HG03175 (cell line): ENCODE results near the gene HBA1.
"Not testable (repeated sequence)": the region's sequence is repeated elsewhere in the genome, so short reads cannot be mapped to it uniquely, and the experiment has no call there.

Experiments
- ATAC-seq: cut with Tn5 transposase; IDR thresholded peaks from one replicate; pipeline ENCODE4 v1.9.1; 2021; ENCODE audit warnings: mild to moderate bottlenecking, moderate library complexity; ENCODE audit not compliant: unreplicated experiment

HBA1 gene

DNA sequence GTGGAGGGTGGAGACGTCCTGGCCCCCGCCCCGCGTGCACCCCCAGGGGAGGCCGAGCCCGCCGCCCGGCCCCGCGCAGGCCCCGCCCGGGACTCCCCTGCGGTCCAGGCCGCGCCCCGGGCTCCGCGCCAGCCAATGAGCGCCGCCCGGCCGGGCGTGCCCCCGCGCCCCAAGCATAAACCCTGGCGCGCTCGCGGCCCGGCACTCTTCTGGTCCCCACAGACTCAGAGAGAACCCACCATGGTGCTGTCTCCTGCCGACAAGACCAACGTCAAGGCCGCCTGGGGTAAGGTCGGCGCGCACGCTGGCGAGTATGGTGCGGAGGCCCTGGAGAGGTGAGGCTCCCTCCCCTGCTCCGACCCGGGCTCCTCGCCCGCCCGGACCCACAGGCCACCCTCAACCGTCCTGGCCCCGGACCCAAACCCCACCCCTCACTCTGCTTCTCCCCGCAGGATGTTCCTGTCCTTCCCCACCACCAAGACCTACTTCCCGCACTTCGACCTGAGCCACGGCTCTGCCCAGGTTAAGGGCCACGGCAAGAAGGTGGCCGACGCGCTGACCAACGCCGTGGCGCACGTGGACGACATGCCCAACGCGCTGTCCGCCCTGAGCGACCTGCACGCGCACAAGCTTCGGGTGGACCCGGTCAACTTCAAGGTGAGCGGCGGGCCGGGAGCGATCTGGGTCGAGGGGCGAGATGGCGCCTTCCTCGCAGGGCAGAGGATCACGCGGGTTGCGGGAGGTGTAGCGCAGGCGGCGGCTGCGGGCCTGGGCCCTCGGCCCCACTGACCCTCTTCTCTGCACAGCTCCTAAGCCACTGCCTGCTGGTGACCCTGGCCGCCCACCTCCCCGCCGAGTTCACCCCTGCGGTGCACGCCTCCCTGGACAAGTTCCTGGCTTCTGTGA, at the start of gene HBA1:
Gene HBA1 (plus strand): TSS at position 204 of the 906 bp plus-strand sequence. CDS start 37 bp downstream, at position 241.
- ATAC-seq, result not testable (repeated sequence)

- ATAC-seq, result no peak
These were observed 47.4 kb upstream of the HBA1 start for GRCh38 chr16:129075-129474.

DNA sequence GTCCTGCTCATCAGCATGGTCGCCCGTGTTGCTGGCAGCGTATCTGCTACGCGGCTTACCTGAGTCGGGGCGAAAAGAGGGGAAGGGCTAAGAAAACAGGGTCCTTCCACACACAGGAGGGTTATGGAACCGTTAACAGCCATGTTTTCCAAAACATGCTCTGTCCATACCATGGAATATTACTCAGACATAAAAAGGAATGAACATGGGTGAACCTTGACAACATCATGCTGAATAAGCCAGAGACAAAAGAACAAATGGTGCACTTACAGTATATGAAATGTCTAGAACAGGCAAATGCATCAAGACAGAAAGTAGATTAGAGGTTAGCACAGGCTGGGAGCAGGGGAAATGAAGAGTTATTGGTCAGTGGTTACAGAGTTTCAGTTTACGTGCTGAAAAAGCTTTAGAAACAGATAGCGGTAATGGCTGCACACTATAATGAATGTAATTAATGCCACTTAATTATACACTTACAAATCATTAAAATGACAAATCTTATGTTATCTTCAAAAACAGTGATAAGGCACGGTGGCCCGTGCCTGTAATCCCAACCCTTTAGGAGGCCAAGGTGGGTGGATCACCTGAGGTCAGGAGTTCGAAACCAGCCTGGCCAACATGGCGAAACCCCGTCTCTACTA, 45.8 kb upstream of the HBA1 start:
- no peak for ATAC-seq

GRCh38 chr16:132120-132519, 44.4 kb upstream of the HBA1 start:
- no peak for ATAC-seq

DNA sequence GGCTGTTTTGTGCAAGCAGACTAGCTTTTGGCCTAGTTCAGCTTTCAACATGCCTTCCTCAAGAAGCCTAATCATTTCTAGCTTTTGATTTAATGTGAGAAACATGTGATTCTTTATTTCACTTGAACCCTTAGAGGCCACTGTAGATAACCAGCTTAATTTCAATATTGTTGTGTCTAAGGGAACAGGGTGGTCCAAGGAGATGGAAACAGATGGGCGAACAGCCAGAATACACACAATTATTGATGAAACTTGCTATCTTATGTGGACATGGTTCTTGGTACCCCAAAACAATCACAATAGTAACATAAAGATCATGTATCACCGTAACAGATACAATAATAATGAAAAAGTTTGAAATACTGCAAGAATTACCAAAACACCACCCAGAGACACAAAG, 42.8 kb upstream of the HBA1 start:
- no peak for ATAC-seq

- no peak for ATAC-seq
These were observed 38.4 kb upstream of the HBA1 start for GRCh38 chr16:138049-138417.

DNA sequence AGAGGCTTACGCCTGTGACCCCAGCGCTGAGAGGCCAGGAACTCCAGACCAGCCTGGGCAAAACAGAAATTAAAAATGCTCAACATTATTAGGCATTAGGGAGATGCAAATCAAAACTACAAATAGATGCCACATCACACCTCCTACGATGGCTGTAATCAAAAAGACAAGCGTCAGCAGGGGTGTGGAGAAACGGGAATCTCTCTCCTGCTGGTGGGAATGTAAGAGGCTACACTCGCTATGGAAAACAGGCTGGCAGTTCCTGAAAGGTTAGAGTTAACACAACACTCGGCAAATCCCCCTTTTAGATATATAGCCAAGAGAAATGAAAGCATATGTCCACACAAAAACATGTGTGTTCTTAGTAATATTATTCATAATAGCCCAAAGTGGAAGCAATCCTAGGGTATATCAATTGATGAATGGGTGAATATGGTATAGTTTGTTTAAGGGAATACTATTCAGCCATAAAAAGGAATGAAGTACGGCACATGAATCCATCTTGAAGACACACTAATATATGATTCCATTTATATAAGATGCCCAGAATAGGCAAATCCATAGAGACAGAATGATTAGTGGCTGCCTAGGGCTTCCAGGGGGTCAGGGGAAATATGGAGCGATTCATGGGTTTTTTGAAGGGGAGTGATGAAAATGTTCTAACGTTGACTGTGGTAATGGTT, 36.2 kb upstream of the HBA1 start:
- no peak for ATAC-seq

- no peak for ATAC-seq
These were observed 34.0 kb upstream of the HBA1 start for GRCh38 chr16:142405-142967.

DNA sequence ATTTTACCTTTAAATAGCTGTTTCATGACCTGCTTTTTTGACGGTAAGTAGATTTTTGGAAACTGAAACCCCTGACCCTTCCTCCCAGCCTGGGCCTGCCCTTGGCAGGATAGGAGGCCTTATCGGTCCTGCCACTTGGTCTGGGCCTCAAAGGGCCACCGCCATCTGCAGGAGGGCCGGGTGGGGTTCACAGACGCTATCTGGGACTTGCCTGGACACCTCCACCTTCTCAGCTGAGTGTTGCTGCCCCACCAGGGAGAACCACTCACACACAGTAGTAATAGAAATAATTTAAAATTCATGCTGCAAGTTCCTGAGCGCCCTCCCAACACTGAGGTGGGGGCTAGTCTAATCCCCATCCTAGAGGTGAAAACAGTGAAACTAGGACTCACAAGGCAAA, 33.4 kb upstream of the HBA1 start:
- ATAC-seq, result no peak

DNA sequence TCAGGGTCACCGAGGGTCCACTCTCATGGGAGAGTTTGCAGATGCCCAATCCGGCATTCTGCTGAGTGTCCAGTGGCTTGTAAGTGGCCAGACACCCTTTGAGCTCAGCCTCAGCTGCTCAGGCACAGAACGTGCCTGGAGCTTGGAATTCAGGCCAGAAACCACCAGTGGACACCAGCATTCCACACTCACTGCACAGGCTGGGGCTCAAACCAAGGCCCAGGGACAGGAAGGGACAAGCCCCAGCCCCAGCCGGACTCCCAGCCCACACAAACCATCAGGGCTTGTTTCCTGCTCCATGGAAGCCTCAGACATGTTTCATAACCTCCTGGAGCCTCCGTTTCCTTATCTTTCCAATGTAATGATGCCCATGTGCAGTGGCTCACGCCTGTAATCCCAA, 33.0 kb upstream of the HBA1 start:
- no peak for ATAC-seq

- no peak for ATAC-seq
These were observed 31.7 kb upstream of the HBA1 start for GRCh38 chr16:144797-145252.

- no peak for ATAC-seq
These were observed 29.8 kb upstream of the HBA1 start for GRCh38 chr16:146646-147045.

DNA sequence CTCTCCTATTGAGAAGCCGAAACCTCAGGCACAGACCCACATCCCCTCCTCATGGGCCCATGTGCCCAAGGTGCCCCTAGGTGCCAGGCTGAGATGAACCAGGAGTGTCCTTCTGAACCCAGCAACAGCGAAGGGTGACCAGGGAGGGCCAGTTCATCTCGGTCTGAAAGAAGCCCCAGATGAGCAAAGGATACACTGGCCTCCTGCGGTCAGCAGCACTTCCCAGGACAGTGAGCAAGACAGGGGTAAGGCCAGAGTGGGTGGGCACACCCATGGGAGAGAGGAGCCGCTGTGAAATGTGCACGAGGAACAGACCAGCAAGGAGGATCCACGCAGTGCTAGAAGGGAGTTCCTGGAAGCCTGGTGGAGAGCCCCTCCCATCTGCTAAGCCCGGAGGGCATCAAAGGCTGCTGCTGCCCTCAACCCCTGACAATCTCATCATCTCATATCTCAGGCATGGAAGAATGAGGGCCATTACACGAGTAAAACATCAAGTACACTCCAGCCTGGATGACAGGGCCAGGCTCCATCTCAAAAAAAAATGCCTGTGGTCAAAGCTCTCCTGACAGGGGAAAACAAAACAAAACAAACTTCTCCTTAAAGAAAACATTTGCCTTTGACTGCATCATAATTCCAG, 27.3 kb upstream of the HBA1 start:
- ATAC-seq, result no peak

DNA sequence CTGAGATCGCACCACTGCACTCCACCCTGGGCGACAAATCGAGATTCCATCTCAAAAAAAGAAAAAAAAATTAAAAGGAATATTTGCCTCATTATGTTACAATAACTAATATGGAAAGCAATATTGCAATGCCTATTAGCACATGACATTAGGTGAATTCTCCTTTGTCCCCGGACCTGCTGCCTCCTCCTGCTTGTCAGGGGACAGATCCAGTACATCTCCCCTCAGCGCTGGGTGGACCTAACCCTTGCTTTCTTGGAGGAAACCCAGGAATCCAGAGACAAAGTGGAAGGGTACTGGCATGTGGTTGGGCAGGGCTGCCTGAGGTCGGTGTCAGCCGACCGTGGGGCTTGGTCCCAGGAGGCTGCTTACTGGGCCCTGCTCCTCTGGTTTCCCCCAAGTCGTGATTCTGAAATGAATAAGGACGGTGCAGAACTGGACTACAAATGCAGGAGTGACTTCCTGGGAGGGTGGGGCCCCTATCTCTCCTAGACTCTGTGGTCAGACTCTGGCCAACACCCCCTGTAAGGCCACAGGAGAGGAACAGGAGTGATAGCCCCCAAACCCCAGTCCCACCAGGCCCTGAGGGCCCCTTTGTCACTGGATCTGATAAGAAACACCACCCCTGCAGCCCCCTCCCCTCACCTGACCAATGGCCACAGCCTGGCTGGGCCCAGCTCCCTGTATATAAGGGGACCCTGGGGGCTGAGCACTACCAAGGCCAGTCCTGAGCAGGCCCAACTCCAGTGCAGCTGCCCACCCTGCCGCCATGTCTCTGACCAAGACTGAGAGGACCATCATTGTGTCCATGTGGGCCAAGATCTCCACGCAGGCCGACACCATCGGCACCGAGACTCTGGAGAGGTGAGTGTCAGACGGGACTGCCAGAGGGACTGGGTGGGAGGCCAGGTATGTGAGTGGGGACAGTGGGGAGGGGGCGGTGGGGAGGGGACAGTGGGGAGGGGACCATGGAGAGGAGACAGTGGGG, 24.0 kb upstream of the HBA1 start, which contains the start of gene HBZ:
Gene HBZ (plus strand): TSS at position 504 of the 988 bp plus-strand sequence. CDS start 266 bp downstream, at position 770.
- ATAC-seq, result no peak

DNA sequence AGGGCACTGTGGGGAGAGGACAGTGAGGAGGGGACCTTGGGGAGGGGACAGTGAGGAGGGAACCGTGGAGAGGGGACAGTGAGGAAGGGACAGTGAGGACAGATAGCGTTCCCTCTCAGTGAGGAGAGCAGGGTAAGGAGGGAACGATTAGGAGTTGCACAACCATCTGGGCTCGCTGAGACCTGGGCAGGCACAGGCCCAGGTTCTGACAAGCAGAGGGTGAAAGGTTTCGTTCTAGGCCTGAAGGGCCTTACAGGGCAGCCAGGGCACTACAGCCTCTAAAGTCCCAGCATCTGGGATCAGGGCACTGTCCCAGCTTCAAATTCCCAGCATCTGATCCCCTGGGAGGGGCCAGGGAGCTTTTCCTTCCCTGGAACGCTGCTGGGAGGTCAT, 23.4 kb upstream of the HBA1 start:
- not testable (repeated sequence) for ATAC-seq

GRCh38 chr16:153550-154216, 22.8 kb upstream of the HBA1 start:
- not testable (repeated sequence) for ATAC-seq

DNA sequence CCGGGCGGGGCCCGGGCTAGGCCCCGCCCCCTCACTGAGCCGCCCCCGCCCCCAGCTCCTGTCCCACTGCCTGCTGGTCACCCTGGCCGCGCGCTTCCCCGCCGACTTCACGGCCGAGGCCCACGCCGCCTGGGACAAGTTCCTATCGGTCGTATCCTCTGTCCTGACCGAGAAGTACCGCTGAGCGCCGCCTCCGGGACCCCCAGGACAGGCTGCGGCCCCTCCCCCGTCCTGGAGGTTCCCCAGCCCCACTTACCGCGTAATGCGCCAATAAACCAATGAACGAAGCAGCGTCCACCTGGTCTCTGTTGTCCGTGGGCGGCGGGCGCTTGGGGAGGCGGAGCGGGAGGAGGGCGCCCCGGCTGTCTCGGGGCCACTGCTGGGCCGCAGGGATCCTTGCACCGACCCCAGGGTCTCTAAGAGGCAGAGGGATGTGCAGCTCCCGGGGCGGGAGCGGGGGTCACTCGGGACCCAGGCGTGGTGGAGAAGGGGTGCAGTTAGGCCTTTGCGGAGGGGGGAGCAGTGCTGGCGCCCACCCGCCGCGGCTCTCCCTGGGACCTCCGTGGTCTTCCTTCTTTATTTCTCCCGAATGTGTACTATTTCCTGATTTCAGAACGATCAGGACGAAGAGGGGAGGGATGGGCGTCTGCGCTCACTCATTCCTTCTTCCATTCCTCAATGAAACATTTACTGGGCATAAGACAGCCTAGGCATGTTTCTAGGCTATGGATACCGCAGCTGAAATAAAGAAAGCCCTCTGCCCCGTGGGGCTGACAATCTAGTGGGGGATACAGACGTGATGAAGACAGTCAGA, 22.1 kb upstream of the HBA1 start:
- ATAC-seq, result no peak

- no peak for ATAC-seq
These were observed 21.5 kb upstream of the HBA1 start for GRCh38 chr16:155031-155398.
